NCI-H345 treated with DMSO at 0.1 percent for 48 hours (cell line): ENCODE results near the gene RCAN3.
A peak's percentile ranks its signal among the peaks of the same experiment; 100 is the strongest.
"Not testable (repeated sequence)": the region's sequence is repeated elsewhere in the genome, so short reads cannot be mapped to it uniquely, and the experiment has no call there.

ENCODE experiments used
- DNase-seq: peaks from one replicate; lab custom pipeline; 2025; ENCODE audit not compliant: unreplicated experiment; lab: John Stamatoyannopoulos, UW

RCAN3 gene

GRCh38 chr1:24508911-24509310 lies 6.3 kb downstream of the RCAN3 start:
- DNase-seq = no peak

GRCh38 chr1:24513706-24514105 lies 11.1 kb downstream of the RCAN3 start:
- DNase-seq = no peak

DNA sequence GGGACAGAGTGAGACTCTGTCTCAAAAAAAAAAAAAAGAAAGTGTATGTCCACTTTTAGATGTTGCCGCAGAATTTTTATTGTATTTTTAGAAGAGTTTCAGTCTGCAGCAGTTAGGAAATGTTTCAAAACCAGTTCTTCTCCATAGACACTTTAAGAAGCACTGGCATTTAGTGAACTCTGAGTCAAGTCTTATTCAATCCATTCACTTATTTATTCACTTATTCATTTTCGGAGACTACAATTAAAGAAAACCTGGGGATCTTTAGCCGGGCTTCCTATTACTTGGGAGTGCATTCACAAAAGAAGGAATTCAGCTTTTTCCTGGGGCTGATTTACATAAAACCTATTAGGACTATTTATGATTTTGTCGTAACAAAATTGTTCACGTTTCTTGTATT lies 12.3 kb downstream of the RCAN3 start:
- no peak for DNase-seq

DNA sequence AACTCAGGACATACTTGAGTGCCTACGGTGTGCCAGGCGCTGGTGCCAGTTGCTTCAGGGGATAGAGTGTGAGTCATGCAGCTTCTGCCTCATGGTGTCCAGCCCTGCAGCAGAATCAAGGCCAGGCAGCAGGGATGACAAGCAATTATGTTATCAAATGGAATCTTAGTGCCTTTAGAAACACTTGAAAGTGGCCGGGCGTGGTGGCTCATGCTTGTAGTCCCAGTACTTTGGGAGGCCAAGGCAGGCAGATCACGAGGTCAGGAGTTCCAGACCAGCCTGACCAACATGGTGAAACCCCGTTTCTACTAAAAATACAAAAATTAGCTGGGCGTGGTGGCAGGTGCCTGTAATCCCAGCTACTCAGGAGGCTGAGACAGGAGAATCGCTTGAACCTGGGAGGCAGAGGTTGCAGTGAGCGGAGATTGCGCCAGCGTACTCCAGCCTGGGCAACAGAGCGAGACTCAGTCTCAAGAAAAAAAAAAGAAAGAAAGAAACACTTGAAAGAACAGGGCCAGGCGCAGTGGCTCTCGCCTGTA lies 13.1 kb downstream of the RCAN3 start:
- not testable (repeated sequence) for DNase-seq

DNA sequence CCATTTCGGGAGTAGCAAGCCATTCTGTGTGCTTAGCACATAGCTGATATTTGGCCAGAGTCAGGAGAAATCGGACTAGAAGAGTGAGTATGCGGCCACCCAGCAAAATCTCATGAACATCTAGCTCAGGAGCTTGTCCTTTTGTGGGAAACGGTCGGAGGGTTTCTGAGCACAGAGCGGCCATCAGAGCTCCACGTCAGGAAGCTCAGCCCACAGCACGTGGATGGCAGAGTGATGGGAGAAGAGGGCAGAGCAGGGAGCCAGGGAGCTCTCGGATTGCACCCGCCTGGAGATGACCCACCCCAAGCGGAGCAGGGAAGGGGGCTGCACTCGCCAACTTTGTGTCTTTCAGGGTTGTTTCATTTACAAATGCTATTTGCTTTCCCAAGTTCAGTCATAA lies 13.9 kb downstream of the RCAN3 start:
- DNase-seq = no peak

DNA sequence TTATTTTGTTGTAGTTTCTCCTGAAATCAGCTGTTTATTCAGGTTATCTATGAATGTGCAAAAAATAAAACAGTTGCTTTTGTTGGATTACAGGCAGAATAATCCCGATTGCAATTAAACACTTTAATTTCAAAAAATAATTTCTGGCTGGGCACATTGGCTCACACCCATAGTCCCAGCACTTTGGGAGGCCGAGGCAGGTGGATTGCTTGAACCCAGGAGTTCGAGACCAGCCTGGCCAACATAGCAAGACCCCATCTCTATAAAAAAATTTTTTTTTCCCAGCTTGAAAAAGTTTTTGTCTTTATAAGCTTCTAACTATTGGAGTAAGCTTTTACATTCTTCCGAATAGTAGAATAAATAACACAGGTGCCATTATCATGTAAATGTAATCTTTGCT lies 15.3 kb downstream of the RCAN3 start:
- DNase-seq = no peak

DNA sequence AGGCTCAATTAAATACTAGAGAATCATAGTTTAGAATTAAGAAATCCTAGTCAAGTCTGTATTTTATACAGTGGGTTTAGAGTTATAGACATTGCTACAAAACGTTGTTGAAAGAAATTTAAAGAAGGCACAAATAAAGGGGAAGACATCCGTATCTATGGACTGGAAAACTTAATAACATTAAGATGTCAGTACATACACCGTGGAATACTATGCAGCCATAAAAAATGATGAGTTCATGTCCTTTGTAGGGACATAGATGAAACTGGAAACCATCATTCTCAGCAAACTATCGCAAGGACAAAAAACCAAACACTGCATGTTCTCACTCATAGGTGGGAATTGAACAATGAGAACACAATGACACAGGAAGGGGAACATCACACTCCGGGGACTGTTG lies 17.6 kb downstream of the RCAN3 start:
- DNase-seq = not testable (repeated sequence)

DNA sequence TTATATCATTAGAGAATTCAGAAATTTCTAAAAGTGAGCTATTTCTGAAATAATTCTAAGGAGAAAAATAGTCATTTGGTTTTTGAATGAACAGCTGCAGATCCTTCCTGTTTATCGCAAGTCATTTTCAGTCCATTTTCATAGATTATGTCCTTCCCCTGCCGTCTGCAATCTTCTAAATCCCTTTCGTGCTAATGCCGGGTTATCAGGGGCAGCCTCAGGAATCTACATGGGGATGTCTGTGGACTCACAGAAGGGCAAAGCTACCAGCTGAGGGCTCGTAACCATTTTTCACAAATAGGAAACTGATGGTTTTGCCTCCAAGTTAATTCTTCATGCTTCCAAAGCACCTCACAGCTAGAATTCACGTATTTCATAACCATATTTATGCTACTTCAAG lies 23.0 kb downstream of the RCAN3 start:
- DNase-seq = no peak

DNA sequence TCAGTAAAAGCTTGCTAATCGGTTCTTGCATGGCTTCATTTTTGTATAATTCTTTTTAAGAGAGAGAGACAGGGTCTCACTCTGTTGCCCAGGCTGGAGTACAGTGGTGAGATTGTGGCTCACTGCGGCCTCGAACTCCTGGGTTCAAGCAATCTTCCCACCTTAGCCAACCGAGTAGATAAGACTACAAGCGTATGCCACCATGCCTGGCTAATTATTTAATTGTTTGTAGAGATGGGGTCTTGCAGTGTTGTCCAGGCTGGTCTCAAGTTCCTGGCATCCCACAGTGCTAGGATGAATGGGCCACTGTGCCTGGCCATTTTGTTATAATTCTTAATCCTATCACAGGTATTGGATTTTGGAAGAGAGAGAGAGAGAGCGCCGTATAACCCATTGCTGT lies 23.4 kb downstream of the RCAN3 start:
- DNase-seq = no peak

GRCh38 chr1:24526940-24527542 lies 24.4 kb downstream of the RCAN3 start:
- peak; percentile 9 for DNase-seq

GRCh38 chr1:24528744-24529143 lies 26.1 kb downstream of the RCAN3 start:
- peak; percentile 44 for DNase-seq

DNA sequence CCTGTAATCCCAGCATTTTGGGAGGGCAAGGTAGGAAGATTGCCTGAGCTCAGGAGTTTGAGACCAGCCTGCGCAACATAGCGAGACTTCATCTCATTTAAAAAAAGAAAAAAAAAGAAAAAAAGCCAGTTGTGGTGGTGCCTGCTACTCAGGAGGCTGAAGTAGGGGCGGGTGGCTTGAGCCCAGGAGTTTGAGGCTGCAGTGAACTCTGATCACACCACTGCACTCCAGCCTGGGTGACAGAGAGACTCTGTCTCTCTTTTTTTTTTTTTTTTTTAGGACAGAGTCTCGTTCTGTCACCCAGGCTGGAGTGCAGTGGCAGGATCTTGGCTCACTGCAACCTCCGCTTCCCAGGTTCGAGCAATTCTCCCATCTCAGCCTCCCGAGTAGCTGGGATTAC lies 26.7 kb downstream of the RCAN3 start:
- not testable (repeated sequence) for DNase-seq

DNA sequence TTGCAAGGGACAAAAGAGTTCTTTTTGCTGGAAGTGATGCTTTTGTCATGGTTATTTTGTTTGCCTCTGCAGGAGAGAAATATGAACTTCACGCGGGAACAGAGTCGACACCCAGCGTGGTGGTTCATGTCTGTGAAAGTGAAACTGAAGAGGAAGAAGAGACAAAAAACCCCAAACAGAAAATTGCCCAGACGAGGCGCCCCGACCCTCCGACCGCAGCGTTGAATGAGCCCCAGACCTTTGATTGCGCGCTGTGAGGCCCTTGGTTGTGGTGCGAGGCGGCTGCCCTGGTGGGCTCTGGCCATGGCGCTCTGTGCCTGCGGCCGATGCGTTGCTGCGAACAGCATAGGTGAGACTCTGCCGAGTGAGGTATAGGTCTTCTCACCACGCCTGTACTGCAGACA lies 32.4 kb downstream of the RCAN3 start:
- DNase-seq = no peak

DNA sequence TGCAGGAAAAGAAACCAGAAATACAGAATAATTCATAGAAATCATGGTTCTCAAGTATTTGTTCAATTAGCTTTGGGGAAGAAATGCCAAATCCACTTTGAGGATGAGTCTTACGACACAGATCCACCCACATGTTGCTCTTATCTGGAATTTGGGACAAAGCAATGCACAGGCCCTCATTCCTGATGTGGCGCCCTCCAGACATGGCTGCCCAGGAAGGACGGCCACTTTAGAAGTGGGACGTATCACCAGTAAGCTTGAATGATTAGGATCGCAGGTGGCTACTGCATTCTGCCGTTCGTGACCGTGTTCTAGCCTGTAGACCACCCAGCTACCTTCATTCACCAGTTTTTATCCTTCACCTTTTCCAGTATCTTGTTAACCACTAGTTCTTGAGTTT lies 33.1 kb downstream of the RCAN3 start:
- DNase-seq = no peak

DNA sequence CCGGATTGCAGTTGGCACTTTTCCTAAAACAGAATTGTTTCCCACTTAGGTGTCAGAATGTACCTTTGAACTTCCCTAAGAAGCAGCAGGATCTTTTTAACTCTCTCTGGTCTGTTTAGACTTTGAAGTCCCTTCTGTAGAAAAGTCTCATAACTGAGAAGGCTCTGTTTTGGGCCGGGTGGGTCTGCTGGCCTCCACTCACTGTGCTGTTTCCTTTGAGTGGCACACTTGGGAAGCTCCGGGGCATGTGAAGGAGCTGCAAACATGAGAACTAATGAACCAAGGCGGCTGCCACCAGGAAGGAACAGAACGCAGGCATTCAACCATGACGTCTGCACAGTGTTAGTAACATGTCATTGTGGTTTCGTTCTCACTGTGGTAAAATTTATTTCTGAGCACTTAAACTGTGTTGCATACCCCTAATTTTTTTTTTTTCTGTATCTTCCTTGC lies 33.8 kb downstream of the RCAN3 start:
- DNase-seq = no peak

- DNase-seq = no peak
Measured at GRCh38 chr1:24540051-24540905, 37.6 kb downstream of the RCAN3 start.

DNA sequence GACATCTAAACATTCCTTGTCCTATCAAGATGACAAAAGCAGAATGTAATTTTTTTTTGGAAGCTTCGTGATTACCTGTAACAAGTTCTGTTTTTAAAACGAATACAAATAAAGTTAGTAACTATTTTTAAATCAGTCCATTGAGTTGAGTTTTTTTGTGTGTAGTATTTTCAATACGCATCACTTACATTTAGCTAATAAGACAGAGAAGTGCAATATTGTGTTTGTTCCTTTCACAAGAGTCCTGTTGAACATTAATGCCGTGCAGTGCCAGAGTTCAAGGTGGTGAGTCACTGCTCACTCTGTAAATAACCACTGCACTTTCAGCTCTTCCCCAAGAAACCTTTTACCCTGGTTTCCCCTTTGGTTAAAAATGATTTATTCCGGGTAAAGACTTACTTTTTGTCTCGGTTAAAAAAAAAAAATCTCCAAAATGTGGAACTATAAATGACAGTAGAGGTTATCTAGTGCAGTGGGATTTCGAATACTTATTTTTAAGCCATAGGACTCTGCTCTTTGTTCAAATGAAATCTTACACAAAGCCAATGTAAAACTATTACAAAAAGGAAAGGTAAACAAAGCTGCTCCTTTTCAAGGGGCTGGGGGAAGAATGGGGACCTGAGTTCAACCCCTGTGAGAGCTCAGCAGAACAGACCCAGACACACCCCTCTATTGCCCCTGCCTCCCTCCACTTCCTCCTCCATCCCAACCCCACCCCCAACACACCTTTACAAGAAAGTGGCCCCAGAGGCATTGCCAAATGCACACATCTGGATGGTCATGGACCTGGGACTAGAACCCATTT lies 38.5 kb downstream of the RCAN3 start:
- DNase-seq = no peak

- DNase-seq = peak; percentile 8
Measured at GRCh38 chr1:24541711-24542346, 39.2 kb downstream of the RCAN3 start.

- DNase-seq = no peak
Measured at GRCh38 chr1:24544239-24544638, 41.6 kb downstream of the RCAN3 start.

GRCh38 chr1:24545662-24546061 lies 43.0 kb downstream of the RCAN3 start:
- no peak for DNase-seq

- no peak for DNase-seq
Measured at GRCh38 chr1:24547195-24547594, 44.6 kb downstream of the RCAN3 start.
